Tibial nerve (tissue), 4 donors: ENCODE measurements around the gene SLC10A7. TPM values are rescaled to one million over a fixed set of nuclear protein-coding genes. Genes with fewer than 3 reads are reported as not detected.

Experiments
- DNase-seq, 2 donors: peaks; one replicate each; pipeline ENCODE4 v3.0.0-alpha.2; 2019; ENCODE audit warnings: low spot score in 2 of 2
- H3K27ac ChIP-seq, 4 donors: fragments of 200-600 bp; sonication (generic) in 3 of 4; one replicate each; pipeline ENCODE4 v1.5.1; 2017 to 2019; ENCODE audit warnings: mild to moderate bottlenecking in 1 of 4
- H3K27me3 ChIP-seq, 2 donors: fragments of 200-600 bp; sonication (generic) in 1 of 2; one replicate each; pipeline versions ENCODE4 v1.5.1 to v1.6.0; 2017 to 2019
- H3K36me3 ChIP-seq, 3 donors: fragments of 200-600 bp; sonication (generic); one replicate each; pipeline ENCODE4 v1.5.1; 2018 to 2019
- H3K4me1 ChIP-seq, 4 donors: fragments of 200-600 bp; sonication (generic) in 3 of 4; one replicate each; pipeline ENCODE4 v1.5.1; 2017 to 2019
- H3K4me3 ChIP-seq, 4 donors: fragments of 200-600 bp; sonication (generic) in 3 of 4; one replicate each; pipeline ENCODE4 v1.5.1; 2017 to 2019; ENCODE audit warnings: mild to moderate bottlenecking in 1 of 4, moderate library complexity in 1 of 4
- H3K9me3 ChIP-seq, 4 donors: fragments of 200-600 bp; sonication (generic) in 3 of 4; one replicate each; pipeline ENCODE4 v1.5.1; 2017 to 2019
- CTCF ChIP-seq, 5 experiments: fragments of 200-600 bp in 3 of 5; fragments of 450-650 bp in 2 of 5; sonication (generic) in 3 of 5; IDR thresholded peaks; one replicate each; pipeline ENCODE4 v1.5.1; 2016 to 2019; ENCODE audit warnings: antibody characterized with exemption in 5 of 5, mild to moderate bottlenecking in 3 of 5, moderate library complexity in 2 of 5
- EP300 ChIP-seq, 2 donors: sonication (generic); formaldehyde crosslinking; IDR thresholded peaks; one replicate each; pipeline ENCODE4 v1.6.1; 2017; ENCODE audit warnings: antibody characterized with exemption in 2 of 2, mild to moderate bottlenecking in 1 of 2
- POLR2A ChIP-seq, 2 donors: fragments of 450-650 bp; IDR thresholded peaks; one replicate each; pipeline ENCODE4 v1.6.1; 2017; ENCODE audit warnings: antibody characterized with exemption in 2 of 2, mild to moderate bottlenecking in 2 of 2, moderate library complexity in 2 of 2
- WGBS, 2 donors: methylation state at CpG; one replicate each; pipeline ENCODE4 v1.1.5; 2018; 5-methylcytosine and 5-hydroxymethylcytosine counted together
- total RNA-seq, 4 donors: library from RNA; depleted of rRNA; stranded (reverse); fragments of >200 nt; gene quantifications; one replicate each; pipeline ENCODE4 v1.1.0, GENCODE V29; 2016

The SLC10A7 gene
- total RNA-seq, 4 donors from 2014 or later = 9.8 to 13.8 (median 11.9) TPM

GRCh38 chr4:146545102-146545501 lies 23.4 kb upstream of the SLC10A7 start:
- H3K36me3 ChIP-seq = no peaks in the 10 kb centered on the region
- H3K4me3 ChIP-seq = no peak overlapping the region
- no peak for DNase-seq
- H3K27ac ChIP-seq = no peak overlapping the region
- H3K27me3 ChIP-seq = no peaks in the 10 kb centered on the region
- H3K9me3 ChIP-seq = peaks cover 0 to 13% (median 4%) of the 10 kb centered on the region in 4 donors
- no peak for TF ChIP-seq CTCF (IDR thresholded peaks at IDR 0.05)
- no peak for TF ChIP-seq EP300 (IDR thresholded peaks at IDR 0.05)
- WGBS, 2 donors = 81 to 83% methylated on average over 2 of the region's 2 CpGs
- H3K4me1 ChIP-seq = no peaks in the 10 kb centered on the region

GRCh38 chr4:146534178-146534577 lies 12.4 kb upstream of the SLC10A7 start:
- DNase-seq = no peak
- H3K4me1 ChIP-seq = no peaks in the 10 kb centered on the region
- no peak overlapping the region for H3K4me3 ChIP-seq
- H3K27ac ChIP-seq = no peak overlapping the region
- peaks cover 0 to 54% (median 0%) of the 10 kb centered on the region in 4 donors for H3K9me3 ChIP-seq
- H3K27me3 ChIP-seq = no peaks in the 10 kb centered on the region
- TF ChIP-seq EP300 (IDR thresholded peaks at IDR 0.05) (no peak), CTCF (IDR thresholded peaks at IDR 0.05) (no peak), POLR2A (IDR thresholded peaks at IDR 0.05) (no peak)
- H3K36me3 ChIP-seq = no peaks in the 10 kb centered on the region

GRCh38 chr4:146525754-146526153 lies 4.0 kb upstream of the SLC10A7 start:
- Histone ChIP-seq H3K4me1 (peaks cover 0 to 10% (median 1%) of the 10 kb centered on the region in 4 donors), H3K27ac (no peak overlapping the region), H3K27me3 (no peaks in the 10 kb centered on the region), H3K4me3 (no peak overlapping the region), H3K9me3 (peaks cover 0 to 11% (median 0%) of the 10 kb centered on the region in 4 donors), H3K36me3 (peaks cover 0 to 4% (median 0%) of the 10 kb centered on the region in 3 donors)
- TF ChIP-seq POLR2A (IDR thresholded peaks at IDR 0.05) (no peak), CTCF (IDR thresholded peaks at IDR 0.05) (no peak), EP300 (IDR thresholded peaks at IDR 0.05) (no peak)
- no peak for DNase-seq
- WGBS, 2 donors = 17 to 28% methylated on average over 2 of the region's 2 CpGs

GRCh38 chr4:146524663-146525062 lies 2.9 kb upstream of the SLC10A7 start:
- no peak for DNase-seq
- Histone ChIP-seq H3K27me3 (no peaks in the 10 kb centered on the region), H3K9me3 (peaks cover 0 to 2% (median 0%) of the 10 kb centered on the region in 4 donors), H3K36me3 (peaks cover 0 to 4% (median 0%) of the 10 kb centered on the region in 3 donors), H3K4me3 (no peak overlapping the region), H3K27ac (no peak overlapping the region), H3K4me1 (peaks cover 0 to 21% (median 12%) of the 10 kb centered on the region in 4 donors)
- 89 to 91% methylated on average over 3 of the region's 3 CpGs for WGBS, 2 donors
- TF ChIP-seq EP300 (IDR thresholded peaks at IDR 0.05) (no peak), POLR2A (IDR thresholded peaks at IDR 0.05) (no peak), CTCF (IDR thresholded peaks at IDR 0.05) (no peak)

- Histone ChIP-seq H3K4me1 (peaks cover 0 to 32% (median 17%) of the 10 kb centered on the region in 4 donors), H3K4me3 (peak overlapping the region; percentile 71 to 96 (median 74)), H3K36me3 (peaks cover 0 to 4% (median 0%) of the 10 kb centered on the region in 3 donors), H3K27me3 (no peaks in the 10 kb centered on the region), H3K27ac (peak overlapping the region; percentile 75 to 92 (median 86)), H3K9me3 (no peaks in the 10 kb centered on the region)
- DNase-seq = no peak
- TF ChIP-seq EP300 (IDR thresholded peaks at IDR 0.05) = no peak
- TF ChIP-seq POLR2A (IDR thresholded peaks at IDR 0.05) = no peak
- TF ChIP-seq CTCF (IDR thresholded peaks at IDR 0.05) = no peak
- WGBS, 2 donors = 0% methylated on average over 7 of the region's 7 CpGs
These were observed 1.1 kb upstream of the SLC10A7 start for GRCh38 chr4:146522869-146523205.
